ENCODE data around the gene NR1I2.

The NR1I2 gene

DNA sequence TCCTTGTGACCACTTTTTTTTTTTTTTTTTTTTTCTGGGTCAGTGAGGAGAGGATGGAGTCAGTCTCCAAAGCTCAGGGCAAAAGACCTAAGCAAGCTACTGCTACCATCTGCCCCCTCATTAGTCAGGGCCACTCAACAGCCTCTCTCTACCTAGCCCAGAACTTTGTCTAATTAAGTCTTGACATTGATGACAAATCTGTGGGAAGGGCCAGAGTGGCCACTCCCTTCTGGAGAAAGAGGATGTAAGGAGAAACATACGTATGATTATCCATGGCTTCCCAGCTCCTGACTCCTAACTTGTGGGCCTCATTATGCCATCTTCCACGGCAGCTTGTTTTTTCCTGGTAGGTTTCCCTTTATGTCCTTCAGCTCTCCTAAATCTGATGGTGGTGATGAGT lies 37.9 kb downstream of the NR1I2 start:
- no peak for DNase-seq (ENCODE audit: low read depth in 2 of 2)

- DNase-seq (ENCODE audit: low read depth in 2 of 2) = no peak
Measured at GRCh38 chr3:119825820-119826219, 43.9 kb downstream of the NR1I2 start.

DNA sequence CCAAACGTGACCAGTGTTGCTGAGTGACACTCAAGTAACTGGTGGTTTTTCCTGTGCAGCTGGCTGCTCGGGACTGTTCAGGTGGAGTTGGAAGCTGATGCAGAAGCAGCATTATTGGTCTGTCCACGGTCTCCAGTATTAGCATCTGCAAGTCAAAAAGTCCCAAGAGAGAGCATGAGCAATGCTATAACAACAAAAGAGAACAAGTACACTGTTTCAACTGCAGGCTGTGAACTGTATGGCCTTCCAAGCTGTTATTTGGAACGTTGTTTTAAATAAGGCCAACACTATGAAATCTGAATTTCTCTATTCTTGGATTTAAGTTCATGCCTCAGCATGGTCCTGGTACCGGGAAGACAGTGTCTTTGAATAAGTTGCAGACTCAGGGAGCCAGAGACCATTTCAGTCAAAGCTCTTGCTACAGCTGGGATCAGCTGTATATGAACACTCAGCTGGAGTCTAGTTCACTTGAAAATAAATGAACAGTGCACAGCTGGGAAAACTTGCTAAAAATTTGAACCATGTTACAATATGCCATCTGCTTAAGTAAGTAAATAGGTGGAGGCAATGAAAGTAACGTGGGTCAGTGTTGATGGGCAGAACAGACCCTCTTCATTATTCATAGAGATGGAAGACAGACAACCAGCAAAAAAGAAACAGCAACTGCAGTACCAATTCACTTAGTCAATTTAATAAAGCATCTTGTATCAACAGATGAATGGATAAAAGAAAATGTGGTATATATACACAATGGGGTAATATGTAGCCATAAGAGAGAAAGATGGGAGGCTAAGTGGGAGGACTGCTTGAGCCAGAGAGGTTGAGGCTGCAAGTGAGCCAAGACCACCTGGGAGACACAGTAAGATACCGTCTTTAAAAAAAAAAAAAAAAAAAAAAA lies 45.1 kb downstream of the NR1I2 start:
- no peak for DNase-seq (ENCODE audit: low read depth in 2 of 2)

DNA sequence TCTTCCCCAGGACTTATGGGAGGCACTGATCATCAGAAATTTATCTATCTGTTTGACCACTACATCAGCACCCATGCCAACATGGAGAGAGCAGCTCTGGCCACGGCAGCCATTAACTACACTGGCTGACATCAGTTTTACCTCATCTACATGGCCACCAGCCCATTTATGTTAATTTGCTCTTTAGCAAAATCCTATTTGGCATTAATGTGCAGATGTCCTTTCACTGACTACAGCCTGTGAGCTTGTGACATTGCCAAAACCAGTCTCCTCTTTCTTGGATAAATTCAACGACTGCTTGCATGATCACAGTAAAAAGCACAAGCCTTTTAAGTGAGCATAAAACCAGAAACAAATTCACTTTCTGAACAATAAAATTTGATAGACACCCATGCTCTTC lies 47.5 kb downstream of the NR1I2 start:
- no peak for DNase-seq (ENCODE audit: low read depth in 2 of 2)

GRCh38 chr3:119831022-119831421 lies 49.1 kb downstream of the NR1I2 start:
- DNase-seq (ENCODE audit: low read depth in 2 of 2) = no peak

- no peak for DNase-seq (ENCODE audit: low read depth in 2 of 2)
Measured at GRCh38 chr3:119831941-119832371, 50.1 kb downstream of the NR1I2 start.

GRCh38 chr3:119834754-119835370 lies 53.0 kb downstream of the NR1I2 start:
- DNase-seq (ENCODE audit: low read depth in 2 of 2) = no peak

GRCh38 chr3:119835556-119835955 lies 53.7 kb downstream of the NR1I2 start:
- no peak for DNase-seq (ENCODE audit: low read depth in 2 of 2)

DNA sequence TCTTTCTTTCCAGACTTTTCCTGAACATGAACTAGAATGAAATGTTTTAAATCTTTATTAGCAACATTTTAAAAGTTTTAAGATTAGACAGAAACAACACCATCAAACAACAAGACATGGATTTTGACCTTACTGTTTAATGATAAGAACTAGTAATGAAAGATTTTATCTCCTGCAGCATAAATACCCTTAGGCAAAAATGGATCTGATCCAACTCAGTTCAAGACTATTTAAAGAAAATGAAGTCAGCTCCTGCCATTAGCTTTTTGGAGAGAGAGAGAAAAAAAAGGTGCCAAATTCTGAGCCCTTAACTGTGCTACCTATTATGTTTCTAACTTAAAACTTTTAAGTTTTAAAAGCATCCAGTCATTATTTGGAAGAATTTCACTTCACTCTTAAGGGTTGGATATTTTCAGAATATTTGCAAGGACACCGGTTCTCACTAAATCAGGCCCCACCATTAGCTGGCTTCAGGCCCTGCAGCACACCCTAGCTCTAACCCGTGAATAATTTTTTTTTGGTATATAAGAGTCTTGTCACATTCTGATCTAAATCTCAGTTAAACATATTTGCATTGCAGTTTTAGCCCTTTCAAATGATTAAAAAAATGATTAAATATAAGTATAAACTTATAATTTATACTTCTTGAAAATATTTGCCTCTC lies 60.0 kb downstream of the NR1I2 start:
- DNase-seq (ENCODE audit: low read depth in 2 of 2) = no peak

DNA sequence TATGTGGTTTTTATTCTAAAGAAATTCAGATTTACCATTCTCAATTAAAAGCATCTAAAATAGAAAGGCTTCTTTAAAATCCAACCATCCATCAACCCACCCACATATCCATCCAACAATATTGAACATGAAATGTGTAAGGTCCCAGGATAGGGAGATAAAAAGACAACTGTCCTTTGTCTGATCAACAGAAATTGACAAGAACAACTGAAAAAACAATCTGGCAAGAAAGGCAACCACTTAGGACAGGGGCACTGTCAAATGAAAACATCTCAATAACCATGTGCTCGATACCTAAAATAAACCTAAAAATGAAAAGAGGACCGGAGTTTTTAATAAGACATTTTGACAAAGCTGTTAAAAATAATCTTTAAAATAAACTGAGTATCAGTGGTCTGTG lies 67.2 kb downstream of the NR1I2 start:
- no peak for DNase-seq (ENCODE audit: low read depth in 2 of 2)

DNA sequence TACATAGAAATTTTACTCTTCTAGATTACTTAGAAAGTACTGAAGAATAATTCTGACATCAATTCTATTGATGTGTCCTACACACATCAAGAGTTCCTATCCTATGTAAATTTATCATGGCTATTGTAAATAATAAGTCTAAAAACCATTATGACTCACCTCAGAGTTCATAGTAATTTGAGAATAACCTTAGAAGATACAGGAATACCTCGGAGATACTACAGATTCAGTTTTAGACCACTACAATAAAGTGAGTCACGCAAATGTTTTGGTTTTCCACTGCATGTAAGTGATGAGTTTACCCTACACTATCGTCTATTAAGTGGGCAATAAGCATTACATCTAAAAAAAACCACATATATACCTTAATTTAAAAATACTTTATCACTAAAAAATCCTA lies 74.8 kb downstream of the NR1I2 start:
- DNase-seq (ENCODE audit: low read depth in 2 of 2) = no peak

DNA sequence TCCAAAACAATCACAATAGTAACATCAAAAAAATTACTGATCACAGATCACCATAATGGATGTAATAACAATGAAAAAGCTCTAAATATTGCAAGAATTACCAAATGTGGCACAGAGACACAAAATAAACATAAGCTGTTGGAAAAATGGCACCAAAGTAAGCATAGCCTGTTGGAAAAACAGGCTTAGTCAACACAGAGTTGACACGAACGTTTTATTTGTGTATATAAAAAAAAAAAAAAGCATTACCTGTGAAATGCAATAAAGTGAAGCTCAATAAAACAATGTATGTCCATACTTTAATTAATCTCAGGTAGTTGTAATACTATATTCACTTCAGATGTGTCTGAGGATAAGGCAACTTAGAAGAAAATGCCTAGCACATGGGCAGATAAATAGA lies 77.1 kb downstream of the NR1I2 start:
- DNase-seq (ENCODE audit: low read depth in 2 of 2) = no peak

GRCh38 chr3:119859728-119860127 lies 77.8 kb downstream of the NR1I2 start:
- DNase-seq (ENCODE audit: low read depth in 2 of 2) = no peak

DNA sequence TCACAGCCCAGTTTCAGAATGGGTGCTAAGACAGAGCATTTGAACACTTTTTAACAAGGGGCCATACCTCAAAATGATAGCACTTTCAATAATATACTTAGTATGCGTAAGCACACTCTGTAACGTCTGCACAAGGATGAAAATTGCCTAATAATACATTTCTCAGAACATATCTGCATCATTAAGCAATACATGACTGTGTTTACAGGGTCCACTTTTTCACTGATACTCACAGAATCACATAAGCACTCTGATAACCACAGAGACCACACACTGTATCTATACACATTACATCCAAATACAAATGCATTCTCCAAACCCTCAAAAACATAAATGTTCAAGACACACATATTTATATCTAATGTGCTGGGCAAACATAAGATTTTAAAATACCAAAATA lies 79.8 kb downstream of the NR1I2 start:
- DNase-seq (ENCODE audit: low read depth in 2 of 2) = no peak

- DNase-seq (ENCODE audit: low read depth in 2 of 2) = no peak
Measured at GRCh38 chr3:119862616-119863015, 80.7 kb downstream of the NR1I2 start.

GRCh38 chr3:119864476-119864875 lies 82.6 kb downstream of the NR1I2 start:
- DNase-seq (ENCODE audit: low read depth in 2 of 2) = no peak
